ENCODE measurements around the gene IHH.

DNA sequence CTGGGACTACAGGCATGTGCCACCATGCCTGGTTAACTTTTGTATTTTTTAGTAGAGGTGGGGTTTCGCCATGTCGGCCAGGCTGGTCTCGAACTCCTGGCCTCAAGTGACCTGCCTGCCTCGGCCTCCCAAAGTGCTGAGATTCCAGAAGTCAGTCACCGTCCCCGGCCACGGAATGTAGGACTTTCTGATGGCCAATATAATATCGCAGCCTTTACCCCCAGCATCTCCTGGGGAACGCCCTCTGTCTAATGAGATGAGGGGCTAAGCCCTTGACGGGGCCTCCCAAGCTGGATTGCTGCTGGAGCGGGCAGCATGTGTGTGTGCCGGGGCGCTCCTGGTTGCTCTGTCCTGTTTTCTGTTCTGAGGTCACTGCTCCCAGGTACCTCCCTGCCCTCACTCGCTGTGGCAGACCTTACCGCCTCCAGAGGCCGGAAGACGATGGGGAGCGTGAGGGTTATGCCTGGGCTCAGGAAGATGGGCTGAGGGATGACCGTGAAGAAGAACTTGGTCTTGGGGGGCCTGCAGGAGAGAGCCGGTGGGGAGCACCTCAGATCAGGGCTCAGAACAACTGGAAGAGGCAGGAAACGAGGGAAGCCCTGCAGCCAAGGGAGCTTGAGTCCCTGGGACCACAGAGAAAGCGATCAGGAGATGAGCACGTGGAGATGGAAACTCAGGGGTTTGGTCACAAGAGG lies 28.5 kb downstream of the IHH start:
- TF ChIP-seq, protein P1, sequence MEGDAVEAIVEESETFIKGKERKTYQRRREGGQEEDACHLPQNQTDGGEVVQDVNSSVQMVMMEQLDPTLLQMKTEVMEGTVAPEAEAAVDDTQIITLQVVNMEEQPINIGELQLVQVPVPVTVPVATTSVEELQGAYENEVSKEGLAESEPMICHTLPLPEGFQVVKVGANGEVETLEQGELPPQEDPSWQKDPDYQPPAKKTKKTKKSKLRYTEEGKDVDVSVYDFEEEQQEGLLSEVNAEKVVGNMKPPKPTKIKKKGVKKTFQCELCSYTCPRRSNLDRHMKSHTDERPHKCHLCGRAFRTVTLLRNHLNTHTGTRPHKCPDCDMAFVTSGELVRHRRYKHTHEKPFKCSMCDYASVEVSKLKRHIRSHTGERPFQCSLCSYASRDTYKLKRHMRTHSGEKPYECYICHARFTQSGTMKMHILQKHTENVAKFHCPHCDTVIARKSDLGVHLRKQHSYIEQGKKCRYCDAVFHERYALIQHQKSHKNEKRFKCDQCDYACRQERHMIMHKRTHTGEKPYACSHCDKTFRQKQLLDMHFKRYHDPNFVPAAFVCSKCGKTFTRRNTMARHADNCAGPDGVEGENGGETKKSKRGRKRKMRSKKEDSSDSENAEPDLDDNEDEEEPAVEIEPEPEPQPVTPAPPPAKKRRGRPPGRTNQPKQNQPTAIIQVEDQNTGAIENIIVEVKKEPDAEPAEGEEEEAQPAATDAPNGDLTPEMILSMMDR (IDR thresholded peaks at IDR 0.05): no peak
- TF ChIP-seq EP300 (IDR thresholded peaks at IDR 0.05) (no peak), POLR2A (IDR thresholded peaks at IDR 0.05) (no peak)

All from stomach (tissue), 4 donors.